Measurements from ENCODE around the gene ZNF594.
"Not testable (repeated sequence)": the region's sequence is repeated elsewhere in the genome, so short reads cannot be mapped to it uniquely, and the experiment has no call there.

ZNF594 gene

GRCh38 chr17:5226940-5227878 lies 35.5 kb upstream of the ZNF594 start:
- Histone ChIP-seq H2AFZ (ENCODE audit: low read length) (no peak overlapping the region), H3K4me1 (ENCODE audit: low read length) (no peaks in the 10 kb centered on the region), H4K20me1 (ENCODE audit: insufficient read depth, low read length) (no peaks in the 10 kb centered on the region), H3K27ac (ENCODE audit: low read length) (no peak overlapping the region), H3K27me3 (replicated peaks; ENCODE audit: insufficient read depth, low read length) (no peaks in the 10 kb centered on the region), H3K4me3 (ENCODE audit: low read length) (no peak overlapping the region), H3F3A (ENCODE audit: insufficient read depth, low read length) (no peaks in the 10 kb centered on the region), H3K4me2 (ENCODE audit: low read depth, low read length) (no peak overlapping the region), H3K79me2 (ENCODE audit: low read length) (no peaks in the 10 kb centered on the region), H3K9ac (ENCODE audit: low read length) (no peak overlapping the region), H3K9me2 (replicated peaks; ENCODE audit: insufficient read depth, low read length) (no peaks in the 10 kb centered on the region), H3K36me3 (replicated peaks; ENCODE audit: insufficient read depth, low read length) (no peaks in the 10 kb centered on the region), H3K9me3 (replicated peaks; ENCODE audit: insufficient read depth, low read length) (no peaks in the 10 kb centered on the region)
- no peak for TF ChIP-seq EZH2phosphoT487 (IDR thresholded peaks at IDR 0.05; ENCODE audit: low read length)
- no peak for TF ChIP-seq CTCF (IDR thresholded peaks at IDR 0.05; ENCODE audit: low read length)
- no peak for TF ChIP-seq EZH2 (optimal IDR thresholded peaks at IDR 0.05; ENCODE audit: low read depth, low read length)
- no peak for DNase-seq

- no peak for DNase-seq
- Histone ChIP-seq H3K79me2 (ENCODE audit: low read length) (no peaks in the 10 kb centered on the region), H4K20me1 (ENCODE audit: insufficient read depth, low read length) (no peaks in the 10 kb centered on the region), H3K36me3 (replicated peaks; ENCODE audit: insufficient read depth, low read length) (no peaks in the 10 kb centered on the region), H3K4me1 (ENCODE audit: low read length) (no peaks in the 10 kb centered on the region), H3K27ac (ENCODE audit: low read length) (no peak overlapping the region), H3K4me2 (ENCODE audit: low read depth, low read length) (no peak overlapping the region), H3K9me3 (replicated peaks; ENCODE audit: insufficient read depth, low read length) (no peaks in the 10 kb centered on the region), H3K9ac (ENCODE audit: low read length) (no peak overlapping the region), H3F3A (ENCODE audit: insufficient read depth, low read length) (no peaks in the 10 kb centered on the region), H2AFZ (ENCODE audit: low read length) (no peak overlapping the region), H3K9me2 (replicated peaks; ENCODE audit: insufficient read depth, low read length) (no peaks in the 10 kb centered on the region), H3K4me3 (ENCODE audit: low read length) (no peak overlapping the region), H3K27me3 (replicated peaks; ENCODE audit: insufficient read depth, low read length) (no peaks in the 10 kb centered on the region)
- no peak for TF ChIP-seq EZH2phosphoT487 (IDR thresholded peaks at IDR 0.05; ENCODE audit: low read length)
- TF ChIP-seq CTCF (IDR thresholded peaks at IDR 0.05; ENCODE audit: low read length) = no peak
- no peak for TF ChIP-seq EZH2 (optimal IDR thresholded peaks at IDR 0.05; ENCODE audit: low read depth, low read length)
Observed at GRCh38 chr17:5225668-5226457, 34.2 kb upstream of the ZNF594 start.

- H2AFZ ChIP-seq (ENCODE audit: low read length); H3K9ac ChIP-seq (ENCODE audit: low read length); H4K20me1 ChIP-seq (ENCODE audit: insufficient read depth, low read length); H3K27me3 ChIP-seq (replicated peaks; ENCODE audit: insufficient read depth, low read length); H3K27ac ChIP-seq (ENCODE audit: low read length); H3K9me3 ChIP-seq (replicated peaks; ENCODE audit: insufficient read depth, low read length); H3K79me2 ChIP-seq (ENCODE audit: low read length); H3K4me1 ChIP-seq (ENCODE audit: low read length); H3K9me2 ChIP-seq (replicated peaks; ENCODE audit: insufficient read depth, low read length); H3K4me3 ChIP-seq (ENCODE audit: low read length); H3K36me3 ChIP-seq (replicated peaks; ENCODE audit: insufficient read depth, low read length); H3K4me2 ChIP-seq (ENCODE audit: low read depth, low read length); DNase-seq; H3F3A ChIP-seq (ENCODE audit: insufficient read depth, low read length): not testable (repeated sequence)
Observed at GRCh38 chr17:5221912-5222311, 30.2 kb upstream of the ZNF594 start.
